Left kidney (tissue), 2 donors: ENCODE data around the gene SERPINB1. TPM values are rescaled to one million over a fixed set of nuclear protein-coding genes. Genes with fewer than 3 reads are reported as not detected.

Source experiments
- DNase-seq: peaks from one replicate; pipeline ENCODE4 v3.0.0-alpha.2; 2013
- polyA plus RNA-seq: library from polyadenylated mRNA; unstranded; fragments of 120-200 nt; gene quantifications from one replicate; pipeline ENCODE4 v1.2.1, GENCODE V29; 2013; ENCODE audit not compliant: insufficient read length

The SERPINB1 gene
- polyA plus RNA-seq, 1 donor, result 19.3 TPM

GRCh38 chr6:2850538-2851113, 9.0 kb upstream of the SERPINB1 start:
- no peak for DNase-seq

GRCh38 chr6:2848851-2849250, 7.2 kb upstream of the SERPINB1 start:
- DNase-seq, result no peak

DNA sequence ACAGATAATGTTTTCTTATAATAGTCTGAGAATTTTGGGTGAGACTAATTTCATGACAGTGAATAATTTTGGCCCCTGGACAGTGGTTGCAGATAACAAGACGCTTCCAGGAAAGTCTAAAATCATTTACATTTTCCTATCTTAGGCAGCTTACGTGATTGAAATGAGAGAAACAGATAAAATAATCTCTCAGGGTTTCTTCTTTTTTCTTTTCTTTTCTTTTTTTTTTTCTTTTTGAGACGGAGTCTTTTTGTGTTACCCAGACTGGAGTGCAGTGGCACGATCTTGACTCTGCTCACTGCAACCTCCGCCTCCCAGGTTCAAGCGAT, 4.2 kb upstream of the SERPINB1 start:
- no peak for DNase-seq

DNA sequence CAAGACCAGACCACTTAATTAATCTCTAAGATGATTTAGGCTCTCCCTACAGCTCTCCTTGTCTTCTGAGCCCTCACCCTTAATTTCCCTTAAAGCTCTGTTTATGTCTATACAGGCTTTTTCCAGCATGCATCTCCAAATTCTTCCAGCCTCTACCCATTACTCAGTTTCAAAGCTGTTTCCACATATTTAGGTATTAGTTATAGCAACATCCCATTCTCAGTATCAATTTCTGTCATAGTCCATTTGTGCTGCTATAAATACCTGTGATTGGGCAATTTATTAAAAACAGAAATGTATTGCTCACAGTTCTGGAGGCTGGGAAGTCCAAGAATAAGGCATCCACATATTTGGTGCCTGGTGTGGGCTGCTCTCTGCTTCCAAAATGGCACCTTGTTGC, 2.3 kb upstream of the SERPINB1 start:
- no peak for DNase-seq

DNA sequence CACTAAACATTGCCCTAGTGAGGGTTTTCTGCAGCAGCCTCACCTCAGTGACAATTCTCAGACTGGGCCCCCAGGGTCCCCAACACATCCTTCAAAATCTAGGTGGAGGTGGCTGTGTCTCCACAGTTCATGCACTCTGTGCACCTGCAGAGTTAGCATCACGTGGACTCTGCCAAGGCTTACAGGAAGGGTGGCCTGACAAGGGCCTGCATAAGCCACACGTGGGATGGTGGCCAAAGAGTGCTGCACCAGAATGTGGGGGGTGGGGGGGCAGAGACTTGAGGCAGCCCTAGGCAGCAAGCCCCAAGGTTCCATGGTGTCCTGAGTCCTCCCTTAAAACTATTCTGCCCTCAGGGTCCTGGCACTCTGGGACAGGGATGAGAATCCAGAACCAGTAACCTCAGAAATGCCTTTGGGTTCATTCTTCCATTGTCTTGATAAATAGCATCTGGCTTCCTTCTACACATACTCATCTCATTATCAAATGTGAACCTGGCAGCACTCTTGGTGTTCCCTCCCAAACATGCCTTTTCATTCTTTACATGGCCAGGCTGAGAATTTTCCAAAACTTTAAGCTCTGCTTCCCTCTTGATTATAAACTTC, 1.6 kb upstream of the SERPINB1 start:
- DNase-seq, result no peak

DNA sequence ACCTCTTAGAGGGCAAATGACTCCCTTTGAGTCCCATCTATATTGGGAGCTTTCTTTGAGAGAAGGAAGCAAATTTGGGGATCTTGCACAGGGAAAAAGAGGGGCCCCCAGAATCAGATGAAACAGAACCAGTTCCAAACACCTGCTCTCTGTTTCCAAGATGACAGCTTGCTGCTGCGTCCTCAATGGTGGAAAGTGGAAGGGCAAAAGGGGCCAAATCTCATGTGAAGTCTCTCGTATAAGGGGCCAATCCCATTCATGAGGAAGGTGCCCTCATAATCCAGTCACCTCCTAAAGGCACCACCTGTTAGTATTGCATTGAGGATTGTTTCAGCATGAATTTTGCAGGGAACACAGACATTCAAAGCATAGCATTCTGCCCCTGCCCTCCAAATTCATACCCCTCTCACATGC, 483 bp upstream of the SERPINB1 start:
- no peak for DNase-seq

DNA sequence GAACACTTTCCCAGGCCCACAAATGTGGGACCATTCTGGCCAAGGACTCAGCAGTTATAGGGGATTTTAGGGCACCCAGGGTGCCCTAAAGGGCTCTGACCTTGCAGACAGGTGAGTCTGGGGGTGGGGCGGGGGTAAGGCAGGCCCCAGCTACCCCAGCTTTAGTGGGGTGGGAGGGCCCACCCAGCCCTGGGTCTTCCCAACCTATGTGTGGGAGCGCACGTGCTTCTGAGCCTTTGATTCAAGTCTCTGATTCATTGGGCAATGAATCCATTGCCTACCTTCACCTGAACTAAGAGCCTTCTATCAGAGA, 958 bp downstream of the SERPINB1 start:
- no peak for DNase-seq

DNA sequence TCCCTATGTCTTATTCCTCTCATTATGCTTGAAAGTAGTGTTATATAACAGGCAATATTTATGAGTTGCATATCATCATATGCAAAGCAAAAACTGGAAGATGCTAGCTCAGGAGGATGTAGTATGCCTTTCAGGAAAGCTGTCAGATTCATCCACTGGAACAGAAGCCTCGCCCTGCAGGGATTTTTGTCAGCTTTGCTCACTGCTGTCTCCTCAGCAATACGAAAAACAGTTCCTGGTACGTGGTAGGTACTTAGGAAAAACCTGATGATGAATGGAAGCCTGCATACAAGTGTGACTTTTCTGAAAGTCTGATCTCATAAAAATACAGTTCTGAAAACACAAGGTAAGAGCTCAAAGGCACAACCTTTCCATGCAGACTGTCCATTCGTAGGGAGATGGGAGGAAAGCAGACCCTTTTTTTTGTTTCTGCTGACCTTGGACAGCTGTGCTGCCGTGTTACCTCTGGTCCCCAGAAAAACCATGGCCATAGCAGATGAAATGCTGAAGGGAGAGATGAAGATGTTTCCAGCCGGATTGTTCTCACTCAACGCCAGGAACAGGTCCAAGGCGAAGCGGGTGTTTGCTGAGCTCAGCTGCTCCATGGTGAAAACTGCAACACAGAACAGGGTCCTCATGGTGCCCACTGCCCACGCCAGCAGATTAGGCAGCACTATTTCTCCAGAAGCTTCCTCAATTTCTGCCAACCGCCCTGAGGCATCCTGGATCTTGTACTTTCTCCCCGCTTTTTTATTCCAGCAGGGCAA, 1.5 kb downstream of the SERPINB1 start:
- DNase-seq, result no peak

GRCh38 chr6:2839195-2839981, 2.3 kb downstream of the SERPINB1 start:
- DNase-seq, result no peak

DNA sequence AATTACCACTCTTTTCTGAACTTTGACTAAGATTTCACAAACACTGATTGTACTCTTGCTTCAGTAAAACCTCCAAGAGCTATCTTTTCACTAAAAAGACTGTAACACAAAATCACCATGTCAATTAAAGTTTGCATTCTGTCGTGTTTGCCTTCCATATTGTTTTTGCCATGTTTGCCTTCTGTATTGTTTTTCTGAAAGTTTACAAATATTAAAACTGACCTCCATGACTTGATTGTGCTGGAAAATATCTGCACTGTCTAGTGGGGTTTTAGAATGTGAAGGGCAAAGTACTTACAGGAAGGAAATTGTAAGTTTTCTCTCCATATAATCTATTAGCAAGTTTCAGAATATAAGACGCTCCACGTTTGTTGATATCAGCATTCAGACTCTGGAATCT, 3.4 kb downstream of the SERPINB1 start:
- no peak for DNase-seq

DNA sequence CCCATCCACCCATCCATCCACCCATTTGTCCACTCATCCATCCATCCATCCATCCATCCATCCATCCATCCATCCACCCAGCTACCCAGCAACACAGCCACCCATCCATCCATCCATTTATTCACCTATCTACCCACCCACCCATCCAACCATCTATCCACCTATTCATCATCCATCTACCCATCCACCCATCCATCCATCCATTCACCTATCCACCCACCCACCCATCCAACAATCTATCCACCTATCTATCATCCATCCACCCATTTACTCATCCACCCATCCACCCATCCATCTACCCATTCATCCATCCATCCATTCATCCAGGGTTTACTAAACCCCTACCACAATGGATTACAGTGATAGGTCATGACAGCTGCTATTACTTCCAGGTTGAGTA, 7.4 kb downstream of the SERPINB1 start:
- DNase-seq, result no peak

GRCh38 chr6:2831392-2831791, 10.3 kb downstream of the SERPINB1 start:
- no peak for DNase-seq

DNA sequence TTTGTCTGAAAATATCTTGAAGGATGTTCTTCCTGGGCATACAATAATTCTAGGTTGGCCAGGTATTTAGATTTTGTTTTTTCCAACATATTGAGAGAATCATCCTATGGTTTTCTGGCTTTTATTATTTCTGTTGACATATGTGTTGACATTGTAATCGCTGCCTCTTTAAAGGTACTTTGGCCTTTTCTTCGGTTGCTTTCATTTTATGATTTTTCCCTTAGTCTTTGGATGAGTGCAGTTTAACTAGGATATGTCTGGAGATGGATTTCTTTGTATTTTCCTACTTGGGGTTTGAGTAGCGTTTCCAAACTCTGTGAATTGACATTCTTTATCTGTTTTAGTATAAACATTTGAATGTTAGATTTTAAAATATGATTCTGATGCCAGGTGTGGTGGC, 11.5 kb downstream of the SERPINB1 start:
- DNase-seq, result no peak

GRCh38 chr6:2829253-2829652, 12.4 kb downstream of the SERPINB1 start:
- no peak for DNase-seq

GRCh38 chr6:2828629-2829028, 13.0 kb downstream of the SERPINB1 start:
- no peak for DNase-seq

DNA sequence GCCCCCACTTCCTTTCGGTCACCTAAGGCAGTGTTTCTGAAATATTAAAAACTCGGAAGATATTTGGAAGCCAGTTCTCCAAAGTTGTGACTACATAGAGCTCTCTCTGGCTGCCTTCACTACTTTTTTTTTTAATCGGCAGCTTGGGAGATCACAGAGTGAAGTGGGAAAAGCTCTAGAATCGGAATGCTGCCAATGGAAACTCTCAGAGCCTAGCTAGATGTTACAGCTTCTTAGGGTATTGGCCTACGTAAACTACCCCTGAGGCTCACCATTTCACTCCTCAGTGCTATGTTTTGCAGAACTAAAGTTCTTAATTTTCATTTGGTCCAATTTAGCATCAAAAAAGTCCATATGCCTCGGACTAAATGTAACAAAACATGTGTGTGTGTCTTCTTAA, 14.5 kb downstream of the SERPINB1 start:
- DNase-seq, result no peak

DNA sequence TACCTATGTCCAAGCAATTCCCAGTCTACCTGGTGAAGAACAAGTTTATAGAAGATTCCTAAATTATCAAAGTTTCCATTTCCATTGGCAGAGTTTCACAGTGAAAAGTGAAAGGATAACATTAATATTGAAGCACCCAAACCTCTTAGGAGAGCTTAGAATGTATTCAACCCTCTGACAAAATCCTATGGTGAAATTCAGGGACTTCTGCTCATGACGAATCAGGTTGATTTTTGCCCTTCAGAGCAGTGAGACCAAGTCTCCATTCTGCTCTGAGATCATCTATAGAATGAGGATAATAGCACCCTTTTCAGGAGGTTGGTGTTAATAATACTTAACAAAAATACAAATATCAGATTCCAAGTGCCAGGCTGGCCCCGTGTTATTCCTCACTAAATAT, 15.5 kb downstream of the SERPINB1 start:
- no peak for DNase-seq

DNA sequence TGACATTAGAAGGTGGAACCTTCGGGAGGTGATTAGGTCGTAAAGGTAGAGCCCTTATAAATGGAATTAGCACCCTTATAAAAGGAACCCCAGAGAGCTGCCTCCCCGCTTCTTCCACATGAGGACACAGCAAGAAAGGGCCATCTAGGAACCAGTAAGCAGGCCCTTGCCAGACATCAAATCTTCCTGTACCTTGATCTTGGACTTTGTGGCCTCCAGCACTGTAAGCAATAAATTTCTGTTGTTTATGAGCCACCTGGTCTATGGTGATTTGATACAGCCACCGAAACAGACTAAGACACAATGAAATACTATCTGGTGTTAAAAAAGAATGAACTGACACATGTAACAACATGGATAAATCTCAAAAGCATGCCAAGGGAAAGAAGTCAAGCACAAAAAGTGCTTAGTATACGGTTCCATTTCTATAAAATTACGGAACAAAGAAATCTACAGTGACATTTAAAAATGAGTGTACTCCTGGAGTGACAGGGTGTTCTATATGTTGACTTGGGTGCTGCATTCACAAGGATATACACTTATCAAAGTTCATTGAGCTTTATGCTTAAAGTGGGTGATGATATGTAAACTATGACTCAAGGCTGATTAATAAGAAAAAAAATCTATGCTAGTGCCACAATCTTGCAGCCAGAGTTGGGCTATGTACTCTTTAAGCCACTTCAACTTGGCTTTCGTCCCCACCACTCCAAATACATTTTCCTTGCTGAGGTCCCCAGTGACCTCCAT, 18.4 kb downstream of the SERPINB1 start:
- peak; percentile 65 for DNase-seq

GRCh38 chr6:2821554-2821953, 20.1 kb downstream of the SERPINB1 start:
- no peak for DNase-seq

DNA sequence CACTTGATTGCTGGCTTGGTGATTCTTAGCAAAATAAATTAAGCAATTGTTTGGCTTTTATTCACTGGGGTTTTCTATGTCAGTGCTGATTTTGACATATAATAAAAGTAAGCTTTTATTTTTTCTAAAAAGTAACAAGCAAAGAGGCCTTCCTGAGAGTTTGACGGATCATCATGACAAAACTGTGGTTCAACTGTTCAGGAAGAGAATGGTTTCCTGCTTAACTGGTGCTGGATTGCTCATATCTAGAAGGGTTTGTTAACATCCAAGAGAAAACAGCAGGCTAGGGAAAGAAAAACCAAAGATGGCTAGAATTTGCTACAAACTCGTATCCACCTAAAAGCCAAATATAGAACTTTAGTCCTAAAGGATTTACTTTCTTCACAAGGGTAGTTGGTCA, 21.2 kb downstream of the SERPINB1 start:
- no peak for DNase-seq

DNA sequence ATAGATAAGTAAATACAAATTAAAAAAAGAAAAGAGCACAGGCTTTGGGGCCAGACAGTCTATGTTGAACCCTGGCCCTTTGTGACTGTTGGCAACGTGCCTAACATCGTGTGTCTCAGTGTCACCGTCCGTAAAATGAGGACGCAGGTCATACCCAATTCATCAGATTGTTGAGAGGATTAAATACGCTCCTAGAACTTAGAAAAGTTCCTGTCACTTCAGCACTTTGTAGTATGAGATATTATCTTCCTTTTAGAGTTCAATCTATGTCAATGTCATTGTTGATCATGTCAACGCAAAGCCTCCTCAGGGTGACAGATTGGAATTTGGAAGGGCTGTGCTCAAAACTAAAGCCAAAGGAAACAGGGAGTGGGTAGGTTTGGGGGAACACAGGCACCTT, 21.7 kb downstream of the SERPINB1 start:
- DNase-seq, result no peak

- no peak for DNase-seq
These were observed 22.5 kb downstream of the SERPINB1 start for GRCh38 chr6:2819115-2819514.

GRCh38 chr6:2818593-2818992, 23.1 kb downstream of the SERPINB1 start:
- no peak for DNase-seq
